NCI-H1105 treated with DMSO at 0.1 percent for 48 hours (cell line): ENCODE results near the gene RSPO4.

Experiments
- DNase-seq: peaks from one replicate; lab custom pipeline; 2025; lab: John Stamatoyannopoulos, UW

RSPO4 gene

GRCh38 chr20:910132-910869 is 91.8 kb downstream of the RSPO4 start:
- no peak for DNase-seq

GRCh38 chr20:909641-910040 is 92.5 kb downstream of the RSPO4 start:
- DNase-seq: no peak
